ENCODE results near the gene TMCO4. TPM values are rescaled to one million over a fixed set of nuclear protein-coding genes. Genes with fewer than 3 reads are reported as not detected.

The TMCO4 gene
- total and polyA plus RNA-seq, 10 of the 15 experiments (the other 5 are each of a cell fraction or from before 2014, with no cell fraction given), result 2.4 to 20.8 (median 13.0) TPM

GRCh38 chr1:19786988-19787423, 12.7 kb downstream of the TMCO4 start:
- no peak overlapping the region for H2AFZ ChIP-seq (ENCODE audit: control insufficient read depth, low read depth, low read length)
- H3K4me3 ChIP-seq, result no peak overlapping the region
- peaks cover 6% of the 10 kb centered on the region for H3K4me1 ChIP-seq (ENCODE audit: control insufficient read depth, insufficient read depth, low read length)
- ChIA-PET POLR2A (no interaction called here), CTCF (interaction anchor here (0.7 to 1.8 kb wide), 4 partner anchors 25 to 125 kb away, joined by 3 to 5 read pairs (median 4); no protein-coding TSS in a partner anchor), SMC1A (ENCODE audit: uncharacterized antibody, unreplicated experiment) (interaction anchor here (1.0 to 1.5 kb wide), 3 partner anchors 9 to 22 kb away, joined by 3 to 4 read pairs (median 3); no protein-coding TSS in a partner anchor), RAD21 (ENCODE audit: unreplicated experiment) (no interaction called here)
- H3K79me2 ChIP-seq (ENCODE audit: control insufficient read depth, insufficient read depth, low read length), result no peaks in the 10 kb centered on the region
- H3K36me3 ChIP-seq (ENCODE audit: control insufficient read depth in 2 of 2, insufficient read depth in 2 of 2, low read length in 1 of 2), result peaks cover 0 to 1% of the 10 kb centered on the region in 2 experiments; a peak in 3 of 4 replicates
- TF ChIP-seq EP300 (IDR thresholded peaks at IDR 0.05; ENCODE audit: borderline replicate concordance in 1 of 2, control insufficient read depth in 1 of 2, low read depth in 2 of 2, low read length in 2 of 2), result no peak
- TF ChIP-seq CTCF (IDR thresholded peaks at IDR 0.05 in 2 of 3, conservative IDR thresholded peaks at IDR 0.05 in 1 of 3; ENCODE audit: control insufficient read depth in 2 of 3, extremely low read depth in 1 of 3, insufficient read depth in 1 of 3, low read depth in 3 of 3, low read length in 3 of 3), result no peak
- no peak for TF ChIP-seq SUPT20H (IDR thresholded peaks at IDR 0.05; ENCODE audit: borderline replicate concordance, control insufficient read depth, low read depth, low read length)
- TF ChIP-seq ZBTB33 (IDR thresholded peaks at IDR 0.05), result no peak
- no peak for TF ChIP-seq ATF2 (IDR thresholded peaks at IDR 0.05; ENCODE audit: low read length)
- no peak for TF ChIP-seq MYC (IDR thresholded peaks at IDR 0.05; ENCODE audit: insufficient read depth, insufficient read length, insufficient replicate concordance, low read length, severe bottlenecking)
- no peak for TF ChIP-seq ESRRA (IDR thresholded peaks at IDR 0.05; ENCODE audit: low read length)
- intact Hi-C loops (cut with micrococcal nuclease; ENCODE audit: unreplicated experiment), result no loop called here
- no peaks in the 10 kb centered on the region for H4K20me1 ChIP-seq (ENCODE audit: control insufficient read depth, insufficient read depth)
- no TSS peak for BruUV-seq (replicated peaks)
- in situ Hi-C loops (cut with MboI), result no loop called here
- no peak overlapping the region for H3K9ac ChIP-seq (ENCODE audit: control insufficient read depth, insufficient read depth, low read length)
- no peak for DNase-seq (ENCODE audit: low read depth, low spot score)
- H3K27me3 ChIP-seq (replicated peaks in 1 of 2; ENCODE audit: control insufficient read depth in 2 of 2, insufficient read depth in 2 of 2, low read length in 1 of 2), result no peaks in the 10 kb centered on the region
- H3K4me2 ChIP-seq (ENCODE audit: control insufficient read depth, insufficient read depth), result no peak overlapping the region
- FAIRE-seq, result no peak
- no peaks in the 10 kb centered on the region; the same call in 2 of the 3 replicates for H3K9me3 ChIP-seq (replicated peaks; ENCODE audit: control insufficient read depth, insufficient read depth, low read length)
- H3K27ac ChIP-seq (ENCODE audit: control insufficient read depth, insufficient read depth), result no peak overlapping the region
- WGBS (ENCODE audit: insufficient coverage, insufficient replicate concordance, low lambda C conversion rate, missing lambda C conversion rate), result 80% methylated on average over 9 of the region's 9 CpGs
- no peak for ATAC-seq
